H1 (cell line): ENCODE results near the gene TDRD6. TPM values are rescaled to one million over a fixed set of nuclear protein-coding genes. Genes with fewer than 3 reads are reported as not detected.

Source experiments
- BRCA1 ChIP-seq: IDR thresholded peaks from 2 replicates; pipeline ENCODE4 v1.6.1; 2012; ENCODE audit warnings: low read depth, low read length, improper control_type of control experiment
- polyA plus RNA-seq, 7 experiments: library from polyadenylated mRNA; depleted of rRNA in 3 of 7; stranded (reverse) in 5 of 7; unstranded in 2 of 7; fragments of >200 nt in 5 of 7; fragments of 200-250 nt in 2 of 7; gene quantifications; 1 replicate in 5 of 7; 2 replicates in 1 of 7; 4 replicates in 1 of 7; pipeline versions ENCODE4 v1.2.1 to v1.2.3, GENCODE V29; 2011 to 2013; ENCODE audit warnings: missing spikeins in 2 of 7, mixed read lengths in 2 of 7
- total RNA-seq: library from RNA; stranded (reverse); fragmentation: NEBNext Ultra II Directional; extraction: Animal tissue kit (Norgen Biotek cat#: 25700); gene quantifications from 2 replicates; pipeline ENCODE4 v1.2.1, GENCODE V29; 2021

Gene TDRD6
- total and polyA plus RNA-seq, 2 of the 8 experiments (the other 6 are each of a cell fraction or from before 2014, with no cell fraction given) = 0.06 to 0.19 TPM

- no peak for TF ChIP-seq BRCA1
These were observed 43.3 kb downstream of the TDRD6 start (continued) for GRCh38 chr6:46730921-46731461.
